Stimulated activated CD4-positive, alpha-beta T cell treated with anti-CD3 and anti-CD28 coated beads, TNF-alpha, amount 100 ng/mL, for 4 hours (primary cell): ENCODE measurements around the gene TMEM37.
"Not testable (repeated sequence)": the region's sequence is repeated elsewhere in the genome, so short reads cannot be mapped to it uniquely, and the experiment has no call there.

Experiments
- DNase-seq, 3 experiments: peaks; one replicate each; pipeline ENCODE4 v3.0.0-alpha.2; 2020; ENCODE audit warnings: low read depth in 3 of 3

TMEM37 gene, protein sequence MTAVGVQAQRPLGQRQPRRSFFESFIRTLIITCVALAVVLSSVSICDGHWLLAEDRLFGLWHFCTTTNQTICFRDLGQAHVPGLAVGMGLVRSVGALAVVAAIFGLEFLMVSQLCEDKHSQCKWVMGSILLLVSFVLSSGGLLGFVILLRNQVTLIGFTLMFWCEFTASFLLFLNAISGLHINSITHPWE

DNA sequence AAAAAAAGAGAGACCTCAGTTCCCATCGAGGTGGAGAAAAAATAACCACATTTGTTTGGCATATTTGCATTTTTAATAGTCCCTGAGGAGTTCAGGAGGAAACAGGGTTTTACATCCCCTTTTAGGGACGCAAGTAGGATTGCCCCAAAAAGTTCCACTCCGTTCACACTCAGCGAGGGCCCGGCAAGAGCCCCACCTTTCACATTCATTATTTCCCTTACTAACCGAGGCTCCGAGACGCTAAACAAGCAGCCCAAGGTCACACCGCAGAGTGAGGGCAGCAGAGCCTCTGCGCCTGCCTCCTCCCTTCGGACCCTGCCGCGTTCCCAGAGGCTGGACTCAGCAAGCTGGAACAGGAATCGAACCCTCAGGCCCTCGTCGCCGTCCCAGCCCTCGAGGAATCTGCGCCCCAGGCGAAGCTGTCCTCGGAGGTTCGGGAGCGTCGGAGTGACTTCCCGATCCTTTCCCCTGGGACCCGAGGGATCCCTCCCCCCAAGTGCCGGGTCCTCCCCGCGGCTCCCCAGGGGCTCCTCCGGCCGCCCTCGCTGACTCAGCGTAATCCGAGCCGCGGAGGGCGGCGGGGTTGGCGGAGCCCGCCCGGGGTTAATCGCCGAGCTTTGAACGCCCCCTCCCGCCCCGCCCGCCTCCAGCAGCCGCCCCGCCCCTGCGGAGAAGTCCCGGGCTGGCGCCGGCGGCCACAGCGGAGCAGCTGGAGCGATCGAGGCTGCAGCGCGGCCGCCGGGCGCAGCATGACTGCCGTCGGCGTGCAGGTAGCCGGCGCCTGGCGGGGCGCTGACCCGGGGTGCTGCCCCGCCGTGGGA, at the start of gene TMEM37:
Gene TMEM37 (plus strand): TSS at position 700 of the 821 bp plus-strand sequence. CDS start 50 bp downstream, at position 750.
- no peak for DNase-seq

DNA sequence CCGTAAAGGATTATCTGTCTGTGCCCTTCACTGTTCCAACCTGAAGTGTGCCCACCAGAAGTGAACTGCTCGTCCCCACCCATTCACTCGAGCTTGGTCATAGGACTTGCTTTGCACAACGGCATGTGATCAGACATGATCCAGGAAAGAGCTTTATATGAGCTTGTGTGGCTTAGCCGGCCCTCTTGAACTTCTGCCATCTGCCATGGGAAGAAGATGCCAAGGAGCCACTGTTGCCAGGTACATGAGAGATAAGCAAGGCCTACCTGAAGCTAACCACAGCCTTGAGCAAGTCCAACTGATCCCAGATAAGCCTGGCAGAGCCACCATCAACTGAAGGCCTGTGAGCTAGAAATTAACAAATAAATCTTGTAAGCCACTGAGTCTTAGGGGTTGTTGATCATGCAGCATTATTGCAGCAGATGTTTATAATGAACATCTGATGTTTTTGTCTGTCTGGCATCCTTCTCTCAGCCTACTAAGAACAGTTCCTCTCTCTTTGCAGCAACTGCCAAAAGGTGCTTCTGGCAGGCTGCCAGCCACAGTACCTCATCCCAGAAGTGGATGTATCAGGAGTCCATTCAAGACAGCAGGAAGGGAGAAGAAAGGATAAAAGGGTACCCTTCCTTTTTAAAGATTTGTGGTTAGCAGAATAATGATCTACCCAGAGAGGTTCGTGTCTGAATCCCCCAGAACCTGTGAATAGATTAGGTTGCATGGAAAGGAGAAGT, 48.1 kb upstream of the TMEM37 start:
- DNase-seq, result no peak

DNA sequence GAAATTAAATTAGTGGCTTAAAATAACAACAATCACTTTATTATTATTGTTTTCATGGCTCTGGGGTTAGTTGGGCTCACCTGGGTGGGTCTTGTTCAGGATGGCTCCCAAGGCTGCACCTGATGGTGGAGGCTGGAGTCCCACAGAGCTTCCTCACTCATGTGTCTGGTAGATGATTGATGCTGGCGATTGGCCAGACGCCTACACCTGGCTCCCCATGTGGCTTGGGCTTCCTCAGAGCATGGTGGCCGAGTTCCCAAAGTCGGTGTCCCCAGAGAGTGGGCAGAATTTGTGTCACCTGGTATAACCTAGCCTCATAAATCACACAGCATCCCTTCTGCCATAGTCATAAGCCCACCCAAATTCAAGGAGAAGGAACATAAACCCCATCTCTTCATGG, 46.7 kb upstream of the TMEM37 start:
- DNase-seq, result no peak

DNA sequence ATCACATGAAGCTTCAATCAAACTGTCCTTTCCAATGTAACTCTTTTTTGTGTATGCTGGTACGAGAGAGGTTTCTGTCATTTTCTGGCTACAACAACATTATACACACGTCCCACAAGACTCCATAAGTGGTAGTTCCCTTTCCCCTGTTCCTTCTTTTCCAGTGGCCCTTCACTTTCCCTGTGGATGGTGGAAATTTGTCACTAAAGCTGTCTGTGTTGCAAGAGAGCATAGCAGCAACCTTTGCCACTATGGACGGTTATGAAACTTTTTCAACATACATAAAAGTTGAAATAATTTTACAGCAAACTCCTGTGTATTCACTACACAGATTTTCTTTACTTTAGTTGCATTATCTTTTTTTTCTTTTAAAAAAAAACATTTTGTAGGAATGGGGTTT, 46.2 kb upstream of the TMEM37 start:
- DNase-seq, result no peak

DNA sequence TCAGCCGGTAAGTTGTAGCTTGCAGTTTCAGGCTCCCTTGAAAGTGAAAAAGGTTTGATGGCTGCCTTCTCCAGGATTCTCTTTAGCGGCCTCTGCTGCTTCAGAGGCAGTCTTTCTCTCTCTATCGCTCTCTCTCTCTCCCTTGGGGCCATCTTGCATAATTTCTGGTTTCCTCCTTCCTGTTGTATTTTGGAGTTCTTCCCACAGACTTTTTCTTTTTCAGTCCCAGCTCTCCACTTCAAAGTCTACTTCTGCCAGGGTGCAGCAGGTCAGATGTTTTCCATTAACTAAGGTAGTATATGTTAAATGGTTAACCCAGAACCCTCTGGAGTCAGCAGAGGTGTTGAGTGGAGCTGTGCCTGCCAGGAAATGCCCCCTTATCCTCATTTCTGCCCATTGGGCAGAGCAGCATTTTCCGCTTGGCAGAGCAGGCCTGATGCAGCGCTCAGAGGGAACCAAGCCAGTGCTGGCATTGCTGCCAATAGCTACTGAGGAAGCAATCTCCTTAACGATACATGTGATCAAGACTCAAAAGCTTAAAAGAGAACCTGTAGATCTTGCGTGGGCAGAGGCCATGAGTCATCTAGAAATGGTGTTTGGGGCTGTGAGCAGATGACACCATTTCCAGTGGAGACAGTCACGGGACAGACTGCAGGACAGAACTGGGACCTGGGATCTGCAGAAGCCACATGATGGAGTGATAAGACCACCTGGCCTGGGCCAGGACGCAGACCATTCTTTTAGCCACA, 44.1 kb upstream of the TMEM37 start:
- DNase-seq, result peak in 1 of 3 experiments; percentile 18

DNA sequence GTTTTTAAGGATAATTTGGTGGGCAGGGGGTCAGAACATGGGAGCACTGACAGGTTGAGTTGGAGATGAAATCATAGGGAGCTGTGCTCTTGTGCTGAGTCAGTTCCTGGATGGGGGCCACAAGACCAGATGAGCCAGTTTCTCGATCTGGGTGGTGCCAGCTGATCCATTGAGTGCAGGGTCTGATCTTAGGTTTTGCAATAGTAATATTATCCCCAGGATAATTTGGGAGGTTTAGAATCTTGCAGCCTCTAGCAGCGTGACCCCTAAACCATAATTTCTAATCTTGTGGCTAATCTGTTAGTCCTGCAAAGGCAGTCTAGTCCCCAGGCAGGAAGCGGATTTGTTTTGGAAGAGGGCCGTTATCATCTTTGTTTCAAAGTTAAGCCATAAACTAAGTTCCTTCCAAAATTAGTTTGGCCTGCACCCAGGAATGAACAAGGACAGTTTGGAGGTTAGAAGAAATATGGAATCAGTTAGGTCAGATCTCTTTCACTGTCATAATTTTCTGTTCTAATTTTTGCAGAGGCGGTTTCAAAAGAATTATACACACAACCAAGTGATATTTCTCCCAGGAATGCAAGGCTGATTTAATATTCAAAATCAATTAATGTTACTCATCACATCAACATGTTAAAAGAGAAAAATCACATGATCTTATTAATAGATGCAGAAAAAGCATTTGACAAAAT, 41.9 kb upstream of the TMEM37 start:
- no peak for DNase-seq

DNA sequence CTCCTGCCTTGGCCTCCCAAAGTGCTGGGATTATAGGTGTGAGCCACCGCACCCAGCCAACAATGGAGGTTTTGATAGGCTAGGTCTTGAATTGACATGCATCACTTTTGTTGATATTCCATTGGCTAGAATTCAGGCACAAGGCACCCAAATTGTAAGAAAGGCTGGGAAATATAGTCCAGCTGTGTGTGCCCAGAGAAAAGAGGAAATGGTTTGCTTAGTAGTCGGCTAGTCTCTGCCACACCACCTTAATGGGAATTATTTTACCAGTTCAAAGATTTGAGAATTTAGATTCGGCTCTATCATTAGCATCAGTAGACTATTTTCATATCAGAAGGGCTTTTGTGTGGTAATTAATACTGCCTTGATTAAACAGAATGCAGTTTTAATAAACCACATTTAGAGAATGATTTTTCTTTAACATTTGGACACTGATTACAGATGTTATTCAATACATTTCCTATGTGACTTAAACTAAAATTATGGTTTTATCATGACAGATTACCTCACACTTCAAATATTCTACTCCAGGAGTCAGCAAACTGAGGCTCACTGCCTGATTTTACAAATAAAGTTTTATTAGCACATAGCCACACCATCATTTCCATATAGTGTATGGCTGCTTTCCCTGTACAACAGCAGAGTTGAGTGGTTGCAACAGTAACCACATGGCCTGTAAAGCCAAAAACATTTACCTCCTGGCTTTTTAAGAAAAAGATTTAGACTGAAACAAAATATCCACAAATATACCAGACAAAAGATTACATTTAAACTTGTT, 37.5 kb upstream of the TMEM37 start:
- no peak for DNase-seq

DNA sequence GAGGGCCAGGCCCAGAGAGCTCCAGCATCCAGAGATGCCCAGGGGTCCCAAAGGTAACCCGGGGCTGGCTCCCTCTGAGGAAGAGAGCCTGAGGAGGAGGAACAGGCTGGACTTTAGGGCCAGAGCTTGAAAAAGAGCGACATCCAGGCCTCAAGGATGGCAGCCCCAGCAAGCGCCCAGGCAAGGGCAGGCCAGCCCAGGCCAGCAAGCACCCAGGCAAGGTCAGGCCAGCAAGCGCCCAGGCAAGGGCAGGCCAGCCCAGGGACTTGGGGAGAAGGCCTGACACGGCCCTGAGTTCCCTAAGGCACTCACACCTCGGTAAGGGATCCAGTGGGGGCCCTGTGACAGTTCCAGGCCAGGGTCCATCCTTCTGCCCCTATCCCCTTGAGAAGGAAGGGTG, 34.5 kb upstream of the TMEM37 start:
- no peak for DNase-seq

DNA sequence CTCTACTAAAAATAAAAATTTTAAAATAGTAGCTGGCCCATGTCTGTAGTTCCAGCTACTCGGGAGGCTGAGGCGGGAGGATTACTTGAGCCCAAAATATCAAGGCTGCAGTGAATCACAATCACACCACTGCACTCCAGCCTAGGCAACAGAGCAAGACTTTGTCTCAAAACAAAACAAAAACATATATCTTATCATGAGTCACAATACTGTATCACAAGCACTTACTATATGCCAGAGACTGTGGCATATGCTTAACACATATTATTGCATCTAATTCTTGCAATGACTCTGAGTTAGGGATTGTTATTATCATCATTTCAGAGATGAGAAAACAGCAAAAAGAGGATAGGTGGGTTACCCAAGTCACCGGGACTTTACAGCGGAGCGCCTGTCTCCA, 29.5 kb upstream of the TMEM37 start:
- DNase-seq, result no peak

DNA sequence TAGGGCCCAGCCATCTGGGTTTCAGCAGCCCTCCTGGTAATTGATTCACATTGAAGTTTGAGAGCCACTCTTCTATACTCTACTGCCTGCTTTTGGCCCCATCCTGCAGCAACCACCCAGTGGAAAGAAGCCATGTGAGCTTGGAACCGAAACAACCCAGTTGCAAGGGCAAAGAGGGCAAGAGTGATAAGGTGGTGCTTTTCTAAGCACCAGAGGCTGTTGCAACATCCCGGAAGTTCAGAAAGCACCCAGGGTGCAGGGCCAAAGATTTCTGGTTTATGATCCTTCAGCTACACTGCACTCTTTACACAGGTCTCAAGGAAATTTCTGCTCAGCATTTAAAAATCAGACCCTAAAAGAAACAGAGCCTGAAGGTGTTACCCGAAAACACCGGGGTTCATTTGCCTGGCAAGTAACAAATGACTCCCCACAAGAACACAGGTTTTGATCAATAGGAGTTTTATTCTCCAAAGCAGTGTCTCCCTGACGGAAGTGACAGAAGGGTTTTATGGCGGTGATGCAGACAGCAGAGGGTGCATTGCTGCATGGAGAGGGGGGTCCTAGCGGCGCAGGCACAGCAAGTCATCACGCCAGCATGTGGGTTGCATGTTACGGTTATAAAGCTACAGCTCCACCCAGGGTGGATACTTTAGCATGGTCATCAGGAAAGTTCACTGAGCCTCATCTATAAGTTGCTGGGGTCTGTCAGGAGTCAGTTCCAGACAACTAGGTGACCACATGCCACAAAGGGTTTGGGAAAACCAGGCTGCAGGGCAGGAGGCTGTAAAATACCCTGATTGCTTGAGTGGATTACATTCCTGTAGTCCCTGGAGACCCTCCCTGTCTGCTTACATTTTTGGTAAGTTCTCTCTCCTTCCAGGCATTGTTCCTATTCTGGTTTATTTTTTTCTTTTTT, 28.8 kb upstream of the TMEM37 start:
- no peak for DNase-seq

DNA sequence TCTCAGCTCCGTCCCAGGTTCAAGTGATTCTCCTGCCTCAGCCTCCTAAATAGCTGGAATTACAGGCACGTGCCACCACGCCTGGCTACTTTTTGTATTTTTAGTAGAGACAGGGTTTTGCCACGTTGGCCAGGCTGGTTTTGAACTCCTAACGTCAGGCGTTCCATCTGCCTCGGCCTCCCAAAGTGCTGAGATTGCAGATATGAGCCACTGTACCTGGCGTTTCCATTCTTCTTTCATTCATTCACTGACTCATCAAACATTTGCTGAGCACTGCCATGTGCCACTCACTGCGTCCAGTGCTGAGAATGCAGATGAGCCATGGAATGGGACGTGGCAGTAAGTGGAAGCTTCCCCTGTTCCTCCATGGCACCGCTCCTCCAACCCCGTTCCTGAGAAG, 28.0 kb upstream of the TMEM37 start:
- DNase-seq, result not testable (repeated sequence)

DNA sequence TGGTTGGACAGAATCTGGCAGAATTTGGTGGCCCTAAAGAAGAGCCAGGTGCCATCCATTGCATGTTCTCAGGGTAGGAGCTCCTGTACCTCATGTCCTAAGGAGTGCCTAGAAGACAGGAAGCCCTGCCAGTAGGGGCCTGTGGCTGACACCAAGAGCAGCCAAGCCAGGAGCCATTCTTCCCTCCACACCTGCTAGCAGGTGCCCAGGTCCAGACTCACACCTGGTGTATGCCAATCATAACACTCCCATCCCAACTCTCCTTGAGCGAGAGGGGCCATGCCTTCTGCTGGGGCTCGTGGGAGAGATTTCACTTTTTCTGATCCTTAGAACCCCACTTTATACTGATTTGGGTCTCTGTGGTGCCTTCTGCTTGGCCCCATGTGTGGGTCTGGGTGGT, 26.5 kb upstream of the TMEM37 start:
- no peak for DNase-seq

DNA sequence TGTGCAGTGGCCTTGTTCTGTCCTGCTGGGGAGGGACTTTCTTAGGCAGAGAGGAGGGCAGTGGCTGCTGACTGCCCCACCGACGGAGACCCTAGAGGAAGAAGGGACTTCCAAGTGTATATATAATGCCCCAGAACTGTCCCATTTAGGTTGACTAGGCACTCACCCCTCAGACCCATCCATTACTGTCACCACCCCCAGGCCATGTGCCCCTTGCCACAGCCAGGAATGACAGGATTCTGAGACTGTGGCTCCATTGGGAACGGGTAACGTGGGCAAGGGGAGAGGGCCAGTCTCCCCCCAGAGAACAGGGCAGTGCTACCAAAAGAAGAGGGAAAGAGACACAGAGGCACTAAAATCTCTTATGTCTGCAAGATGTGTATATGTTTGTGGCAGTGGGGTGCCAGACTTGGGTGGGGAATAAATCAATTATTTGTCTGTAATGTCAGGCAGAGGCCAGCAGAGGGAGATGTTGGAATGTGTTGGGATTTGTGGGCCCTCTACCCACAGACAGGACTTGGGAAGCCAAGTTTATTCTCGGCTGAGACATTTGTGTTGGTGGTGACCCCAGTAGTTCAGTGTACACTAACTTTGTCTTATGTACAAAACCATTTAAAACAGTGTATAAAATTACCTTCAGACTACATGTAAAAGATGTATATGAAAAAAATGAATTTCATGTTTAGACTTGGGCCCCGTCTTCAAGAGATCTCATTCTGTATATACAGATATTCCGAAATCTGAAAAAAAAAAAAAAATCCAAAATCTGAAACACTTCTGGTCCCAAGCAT, 24.0 kb upstream of the TMEM37 start:
- no peak for DNase-seq

DNA sequence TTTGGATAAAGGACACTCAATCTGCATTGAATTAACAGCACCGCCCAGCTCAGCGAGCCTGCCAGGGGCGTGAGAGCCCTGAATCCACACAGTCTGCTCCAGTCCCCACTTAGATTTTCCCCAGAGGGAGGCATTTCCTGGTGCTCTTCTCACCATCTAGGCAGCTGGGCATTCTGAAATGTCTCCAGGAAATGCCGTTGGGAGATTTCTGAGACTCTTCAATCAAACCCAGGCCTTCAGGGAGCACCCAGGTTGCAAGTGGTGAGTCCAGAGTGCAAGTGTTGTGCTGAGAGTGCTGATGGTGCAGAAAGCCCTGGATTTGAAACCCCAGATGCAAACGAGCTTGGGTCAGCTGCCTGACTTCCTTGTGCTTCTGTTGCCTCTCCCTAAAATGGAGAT, 23.4 kb upstream of the TMEM37 start:
- no peak for DNase-seq

DNA sequence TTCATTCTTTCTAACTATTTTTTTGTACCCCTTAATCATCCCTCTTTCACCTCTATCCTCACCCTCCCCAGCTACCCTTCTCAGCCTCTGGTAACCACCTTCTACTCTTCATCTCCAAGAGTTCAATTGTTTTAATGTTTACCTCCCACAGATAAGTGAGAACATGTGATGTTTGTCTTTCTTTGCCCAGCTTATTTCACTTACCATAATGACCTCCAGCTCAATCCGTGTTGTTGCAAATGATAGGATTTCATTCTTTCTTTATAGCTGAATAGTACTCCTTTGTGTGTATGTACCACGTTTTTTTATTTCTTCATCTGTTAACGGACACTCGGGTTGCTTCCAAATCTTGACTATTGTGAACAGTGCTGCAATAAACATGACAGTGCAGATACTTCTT, 22.1 kb upstream of the TMEM37 start:
- no peak for DNase-seq

DNA sequence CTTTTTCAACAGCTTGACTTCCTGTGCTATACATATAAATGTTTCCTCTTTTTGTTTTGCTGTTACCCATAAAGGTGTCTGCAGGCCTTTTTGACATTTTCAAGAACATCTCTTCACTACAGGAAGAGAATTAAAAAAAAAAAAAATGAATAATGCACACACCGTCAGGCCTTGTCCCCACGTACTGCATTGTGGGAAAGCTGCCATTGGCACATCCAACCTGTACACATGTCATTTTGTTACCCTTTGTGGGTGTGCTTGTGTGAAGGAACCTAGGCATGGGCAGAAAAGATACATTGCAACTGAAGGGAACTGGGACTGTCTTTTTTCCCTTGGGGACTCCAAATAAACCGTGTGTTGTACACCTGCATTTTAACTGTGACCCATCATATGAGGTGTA, 16.8 kb upstream of the TMEM37 start:
- DNase-seq, result no peak

DNA sequence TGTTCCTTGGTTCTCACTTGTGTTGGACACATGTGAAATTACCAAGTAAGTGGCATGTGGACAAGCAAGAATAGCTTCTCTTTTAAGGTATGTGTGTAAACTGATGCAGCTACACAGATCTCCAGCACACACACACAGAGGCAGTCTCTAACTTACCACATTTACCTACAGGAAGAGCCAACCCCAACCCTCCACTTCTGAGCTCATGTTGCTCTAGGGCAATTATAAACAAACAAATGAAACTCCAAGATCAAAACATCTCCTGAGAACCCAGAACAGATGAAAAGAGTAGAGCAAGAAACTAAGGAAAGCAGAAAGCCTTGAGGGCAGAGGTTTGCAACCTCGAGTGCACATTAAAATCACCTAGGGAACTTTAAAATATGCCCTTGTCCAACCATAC, 16.0 kb upstream of the TMEM37 start:
- DNase-seq, result no peak

DNA sequence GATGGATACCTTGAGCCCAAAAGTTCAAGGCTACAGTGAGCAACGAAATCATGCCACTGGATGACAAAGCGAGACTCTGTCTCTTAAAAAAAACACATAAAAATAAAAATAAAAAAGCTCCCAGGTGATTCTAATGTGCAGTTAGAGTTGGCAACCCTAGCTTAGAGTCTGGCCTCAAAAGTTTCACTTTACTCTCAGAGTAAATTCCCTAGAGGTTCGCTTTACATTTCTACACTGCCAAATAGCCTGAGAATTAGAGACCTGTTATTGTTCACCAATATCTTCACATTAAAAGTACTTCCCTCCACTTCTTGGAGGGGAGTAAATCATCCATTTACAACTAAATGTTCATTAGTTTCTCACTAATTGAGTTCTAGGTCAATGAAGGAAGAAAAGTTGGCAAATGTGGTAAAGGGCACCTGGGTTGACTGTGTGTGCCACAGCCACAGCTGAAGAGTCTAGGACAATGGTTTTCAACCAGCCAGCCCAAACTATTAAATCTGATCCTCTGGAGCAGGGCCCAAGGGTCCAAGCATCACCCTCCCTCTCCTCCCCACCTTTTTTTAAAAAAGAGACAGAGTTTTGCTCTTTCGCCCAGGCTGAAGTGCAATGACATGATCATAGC, 15.2 kb upstream of the TMEM37 start:
- no peak for DNase-seq
